ACC112 (cell line): ENCODE results near the gene DLGAP4.

ENCODE experiments used
- H2AFZ ChIP-seq: fragments of 200-600 bp; sonication (generic); one replicate; pipeline ENCODE4 v1.6.0; 2017; ENCODE audit warnings: antibody characterized with exemption, low read length; ENCODE audit not compliant: unreplicated experiment
- H3K27ac ChIP-seq: fragments of 200-600 bp; sonication (generic); 2 replicates; pipeline ENCODE4 v1.5.1; 2014; ENCODE audit warnings: low read depth, mild to moderate bottlenecking, antibody characterized with exemption, low read length, moderate library complexity
- H3K27me3 ChIP-seq: fragments of 200-600 bp; sonication (generic); 2 replicates; pipeline ENCODE4 v1.6.1; 2014; ENCODE audit warnings: mild to moderate bottlenecking, antibody characterized with exemption, low read length, moderate library complexity, mixed read lengths; ENCODE audit not compliant: insufficient read depth
- H3K36me3 ChIP-seq: fragments of 200-600 bp; sonication (generic); 2 replicates; pipeline ENCODE4 v1.6.1; 2016; ENCODE audit warnings: mild to moderate bottlenecking, antibody characterized with exemption, low read length, moderate library complexity, mixed read lengths; ENCODE audit not compliant: insufficient read depth
- H3K4me1 ChIP-seq: fragments of 200-600 bp; sonication (generic); one replicate; pipeline ENCODE4 v1.6.1; 2016; ENCODE audit warnings: low read length, mixed read lengths; ENCODE audit not compliant: insufficient read depth, unreplicated experiment, control insufficient read depth
- H3K4me3 ChIP-seq: fragments of 200-600 bp; sonication (generic); 2 replicates; pipeline ENCODE4 v1.5.1; 2014; ENCODE audit warnings: mild to moderate bottlenecking, low read depth, low read length
- H3K79me2 ChIP-seq: fragments of 200-600 bp; sonication (generic); one replicate; pipeline ENCODE4 v1.6.0; 2016; ENCODE audit warnings: low read length; ENCODE audit not compliant: control insufficient read depth, unreplicated experiment, insufficient read depth

Gene DLGAP4

DNA sequence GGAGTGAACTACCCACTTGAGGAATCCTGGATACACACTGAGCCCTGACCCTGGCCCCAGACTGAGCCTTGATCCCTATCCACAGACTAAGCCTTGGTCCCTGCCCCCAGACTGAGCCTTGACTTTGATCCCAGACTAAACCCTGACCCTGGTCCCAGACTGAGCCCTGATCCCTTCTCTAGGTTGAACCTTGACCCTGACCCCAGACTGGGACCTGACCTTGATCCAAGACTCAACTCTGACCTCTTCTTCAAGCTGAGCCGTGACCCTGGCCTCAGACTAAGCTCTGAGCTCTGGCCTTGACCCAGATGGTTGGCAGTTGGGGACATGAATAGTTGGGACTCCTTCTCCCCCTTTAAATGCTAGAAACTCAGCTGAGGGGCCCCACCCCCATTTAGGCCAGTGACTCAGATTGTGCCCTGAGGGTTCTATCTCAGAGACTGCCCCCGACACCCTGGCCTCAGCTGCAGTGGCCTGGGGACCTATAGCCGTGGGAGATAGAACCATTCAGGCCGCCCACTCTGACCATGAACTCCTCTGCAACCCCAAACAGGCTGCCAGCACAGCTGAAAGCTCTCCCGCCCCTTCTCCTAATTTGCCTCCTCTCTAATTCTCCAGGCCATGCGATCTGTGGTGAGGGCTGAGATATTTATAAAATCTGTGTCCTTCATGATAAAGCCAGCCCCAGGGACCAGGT lies 84.7 kb downstream of the DLGAP4 start:
- Histone ChIP-seq H3K4me3 (no peak overlapping the region), H3K27ac (no peak overlapping the region), H3K4me1 (no peaks in the 10 kb centered on the region), H3K79me2 (no peaks in the 10 kb centered on the region), H2AFZ (no peak overlapping the region), H3K36me3 (no peaks in the 10 kb centered on the region), H3K27me3 (peaks cover 67% of the 10 kb centered on the region)

GRCh38 chr20:36391456-36391855 lies 85.3 kb downstream of the DLGAP4 start:
- H2AFZ ChIP-seq = no peak overlapping the region
- H3K4me3 ChIP-seq = no peak overlapping the region
- H3K27me3 ChIP-seq = peaks cover 61% of the 10 kb centered on the region
- H3K4me1 ChIP-seq = no peaks in the 10 kb centered on the region
- no peaks in the 10 kb centered on the region for H3K79me2 ChIP-seq
- H3K36me3 ChIP-seq = no peaks in the 10 kb centered on the region
- H3K27ac ChIP-seq = no peak overlapping the region

DNA sequence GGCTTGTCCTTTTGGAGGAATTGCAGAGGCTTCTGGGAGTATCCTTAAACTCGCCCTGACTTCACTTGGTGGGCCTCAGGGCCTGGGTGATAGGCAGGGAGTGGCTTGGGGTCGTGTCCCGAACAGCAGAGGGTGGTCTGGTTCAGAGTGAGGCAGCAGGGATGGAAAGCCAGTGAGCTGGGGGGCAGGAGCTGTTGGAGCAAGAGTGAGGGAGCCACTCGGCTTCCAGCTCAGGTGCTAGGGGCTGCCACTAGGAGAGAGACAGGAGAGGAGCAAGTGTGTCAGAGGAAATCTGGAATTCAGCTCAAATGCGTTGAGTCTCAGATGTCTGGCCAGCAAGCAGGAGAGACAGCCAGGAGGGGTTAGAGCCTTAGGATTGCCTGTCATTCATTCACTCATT lies 85.8 kb downstream of the DLGAP4 start:
- H3K36me3 ChIP-seq = no peaks in the 10 kb centered on the region
- peaks cover 57% of the 10 kb centered on the region for H3K27me3 ChIP-seq
- no peaks in the 10 kb centered on the region for H3K79me2 ChIP-seq
- H3K27ac ChIP-seq = no peak overlapping the region
- no peak overlapping the region for H3K4me3 ChIP-seq
- H3K4me1 ChIP-seq = no peaks in the 10 kb centered on the region
- H2AFZ ChIP-seq = no peak overlapping the region

DNA sequence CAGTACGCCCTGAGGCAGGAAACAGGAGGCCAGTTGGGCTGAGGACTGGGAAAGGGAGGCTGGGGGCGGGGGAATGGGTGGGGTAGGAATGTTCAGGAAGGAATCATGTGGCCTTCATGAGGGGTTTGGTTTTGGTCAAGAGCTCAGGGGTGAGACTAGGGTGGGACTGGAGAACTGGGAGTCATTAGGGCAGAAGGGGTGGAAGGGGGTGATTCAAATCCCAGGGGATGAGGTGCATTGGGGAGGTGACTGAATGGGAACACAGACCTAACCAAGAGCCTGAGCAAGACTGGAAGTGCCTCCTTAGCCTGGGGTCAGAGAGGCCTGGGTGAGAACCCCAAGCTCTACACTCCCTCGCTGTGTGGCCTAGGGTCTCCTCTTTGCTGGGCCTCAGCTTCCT lies 86.8 kb downstream of the DLGAP4 start:
- Histone ChIP-seq H3K4me3 (no peak overlapping the region), H3K27me3 (peaks cover 53% of the 10 kb centered on the region), H3K36me3 (no peaks in the 10 kb centered on the region), H3K27ac (no peak overlapping the region), H3K4me1 (no peaks in the 10 kb centered on the region), H2AFZ (no peak overlapping the region), H3K79me2 (no peaks in the 10 kb centered on the region)

DNA sequence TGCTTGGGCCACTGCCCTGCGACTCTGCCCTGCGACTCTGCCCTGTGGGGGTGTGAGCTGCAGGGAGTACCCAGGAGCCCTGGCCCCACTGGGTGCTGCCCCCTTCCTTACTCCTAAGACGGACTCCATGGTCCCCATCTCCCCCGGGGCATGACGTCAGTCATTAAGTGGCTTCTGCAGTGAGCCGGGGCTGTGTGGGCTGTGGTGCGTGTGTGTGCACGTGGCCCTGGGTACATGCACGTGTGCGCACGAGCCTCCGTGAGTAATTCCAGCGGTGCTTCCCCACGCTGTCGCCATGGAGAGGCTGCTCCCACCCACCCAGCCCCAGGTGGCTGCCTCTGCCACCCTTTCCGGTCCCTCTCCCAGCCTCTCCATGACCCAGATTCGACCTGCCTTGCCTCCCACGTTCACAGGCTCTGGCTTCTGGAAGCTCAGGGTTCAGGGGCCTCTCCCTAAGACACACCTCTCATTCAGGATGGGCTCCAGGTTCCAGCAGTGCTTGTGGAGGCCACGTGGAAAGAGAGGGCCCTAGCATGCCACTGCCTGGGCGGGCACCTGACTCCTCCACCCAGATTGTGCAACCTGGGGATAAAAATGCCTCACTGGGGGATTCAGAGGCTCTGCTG lies 88.3 kb downstream of the DLGAP4 start:
- no peak overlapping the region for H3K4me3 ChIP-seq
- no peak overlapping the region for H3K27ac ChIP-seq
- H3K79me2 ChIP-seq = no peaks in the 10 kb centered on the region
- no peaks in the 10 kb centered on the region for H3K36me3 ChIP-seq
- no peak overlapping the region for H2AFZ ChIP-seq
- peaks cover 49% of the 10 kb centered on the region for H3K27me3 ChIP-seq
- H3K4me1 ChIP-seq = no peaks in the 10 kb centered on the region

DNA sequence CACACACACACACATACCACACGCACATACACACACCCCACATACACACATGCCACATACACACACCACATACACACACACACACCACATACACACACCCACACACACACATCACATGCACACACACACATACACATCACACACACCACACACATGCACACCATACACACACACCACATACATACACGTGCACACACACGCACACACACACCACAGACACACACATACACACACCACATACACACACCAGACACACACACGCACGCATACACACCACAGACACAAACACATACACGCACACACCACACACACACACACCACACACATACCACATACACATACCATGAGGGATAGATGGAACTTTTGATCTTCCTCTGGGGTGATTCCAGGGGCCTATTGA lies 90.2 kb downstream of the DLGAP4 start:
- Histone ChIP-seq H3K27me3 (peaks cover 57% of the 10 kb centered on the region), H2AFZ (no peak overlapping the region), H3K79me2 (no peaks in the 10 kb centered on the region), H3K4me1 (no peaks in the 10 kb centered on the region), H3K27ac (no peak overlapping the region), H3K36me3 (no peaks in the 10 kb centered on the region), H3K4me3 (no peak overlapping the region)

- H2AFZ ChIP-seq = no peak overlapping the region
- no peak overlapping the region for H3K27ac ChIP-seq
- no peaks in the 10 kb centered on the region for H3K79me2 ChIP-seq
- no peaks in the 10 kb centered on the region for H3K4me1 ChIP-seq
- H3K36me3 ChIP-seq = no peaks in the 10 kb centered on the region
- H3K4me3 ChIP-seq = no peak overlapping the region
- peaks cover 57% of the 10 kb centered on the region for H3K27me3 ChIP-seq
Measured at GRCh38 chr20:36396847-36397630, 90.9 kb downstream of the DLGAP4 start.

DNA sequence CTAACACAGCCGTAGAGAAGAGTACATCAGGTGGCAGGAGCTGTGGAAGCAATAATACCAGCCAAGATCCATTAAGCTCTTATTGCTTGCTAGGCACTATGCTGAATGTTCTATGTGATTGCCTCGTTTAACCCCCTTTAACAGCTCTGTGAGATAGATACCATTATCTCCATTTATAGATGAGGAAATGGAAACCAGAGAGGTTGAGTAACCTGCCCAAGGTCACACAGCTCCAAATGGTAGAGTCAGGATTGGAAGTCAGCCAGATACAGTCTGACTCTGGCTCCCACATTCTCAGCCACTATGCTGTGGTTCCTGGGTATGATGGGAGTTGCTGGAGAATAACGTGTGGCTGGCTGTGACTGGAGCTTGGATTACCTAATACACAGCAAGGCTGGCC lies 92.4 kb downstream of the DLGAP4 start:
- Histone ChIP-seq H3K36me3 (no peaks in the 10 kb centered on the region), H3K4me1 (no peaks in the 10 kb centered on the region), H2AFZ (no peak overlapping the region), H3K4me3 (no peak overlapping the region), H3K27me3 (peaks cover 63% of the 10 kb centered on the region), H3K79me2 (no peaks in the 10 kb centered on the region), H3K27ac (no peak overlapping the region)

DNA sequence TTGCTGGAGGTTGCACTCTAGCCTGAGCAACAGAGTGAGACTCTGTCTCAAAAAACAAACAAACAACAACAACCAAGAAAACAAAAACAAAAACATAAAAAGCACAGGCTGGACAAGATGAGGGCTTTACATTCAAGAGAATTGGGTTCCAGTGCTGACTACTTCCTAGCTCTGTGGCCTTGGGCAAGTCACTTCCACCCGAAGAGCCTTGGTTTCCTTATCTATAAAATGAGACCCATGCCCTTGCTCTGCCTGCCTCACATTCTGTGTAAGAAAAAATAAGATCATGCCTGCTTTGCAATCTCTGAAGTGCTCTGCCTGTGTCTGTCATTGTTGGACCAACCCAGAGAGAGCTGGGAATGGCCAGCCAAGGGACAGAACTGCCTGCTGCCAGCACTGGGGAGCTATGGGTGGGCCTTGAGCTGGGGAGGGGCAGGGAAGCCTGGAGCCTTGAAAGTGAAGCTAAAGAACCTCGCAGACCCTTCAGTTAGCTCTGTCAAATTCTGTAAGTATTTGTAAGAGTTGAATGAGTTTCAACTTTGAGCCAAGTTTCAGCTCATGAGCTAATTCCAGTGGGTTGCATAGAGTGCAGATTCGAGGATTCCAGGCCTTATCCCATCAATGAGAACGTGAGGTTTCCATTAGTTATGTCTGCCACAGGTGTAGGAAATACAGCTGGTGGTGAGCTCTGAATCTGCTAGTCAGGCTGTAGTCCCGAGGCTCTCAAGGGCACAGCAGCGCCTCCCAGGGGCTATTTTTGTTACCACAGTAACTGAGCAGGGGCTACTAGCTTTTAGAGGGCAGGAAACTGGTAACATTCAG lies 93.2 kb downstream of the DLGAP4 start:
- Histone ChIP-seq H3K36me3 (no peaks in the 10 kb centered on the region), H3K4me3 (no peak overlapping the region), H2AFZ (no peak overlapping the region), H3K27me3 (peaks cover 71% of the 10 kb centered on the region), H3K79me2 (no peaks in the 10 kb centered on the region), H3K27ac (no peak overlapping the region), H3K4me1 (no peaks in the 10 kb centered on the region)

DNA sequence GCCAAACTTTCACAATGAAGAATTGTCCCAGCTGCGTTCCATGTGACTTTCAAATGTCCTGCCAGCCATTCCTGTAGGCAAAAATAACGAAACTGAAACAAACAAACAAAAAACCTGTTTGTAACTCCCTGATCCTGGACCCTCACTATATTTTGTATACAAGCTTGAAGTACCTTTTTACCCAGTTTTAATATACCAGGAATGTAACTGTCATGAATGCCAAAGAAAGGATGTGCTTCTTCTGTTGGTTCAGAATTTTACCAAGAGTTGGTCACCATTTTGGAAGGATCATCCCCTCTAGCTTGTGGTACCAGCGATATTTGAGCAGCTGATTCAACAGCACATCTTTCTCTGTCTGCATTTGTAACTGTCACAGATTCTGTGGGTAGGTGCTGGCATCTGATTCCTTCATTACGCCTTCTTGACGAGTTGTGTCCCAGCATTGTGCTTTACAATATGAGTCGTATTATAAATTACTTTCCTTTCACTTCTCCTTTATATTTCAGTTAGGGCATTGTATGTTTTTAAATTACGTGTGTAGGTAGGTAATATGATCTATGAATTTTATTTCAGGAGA lies 93.9 kb downstream of the DLGAP4 start:
- H3K27ac ChIP-seq = no peak overlapping the region
- H3K4me3 ChIP-seq = peak overlapping the region; percentile 11; the same call in 1 of the 2 replicates
- H3K4me1 ChIP-seq = no peaks in the 10 kb centered on the region
- no peaks in the 10 kb centered on the region for H3K79me2 ChIP-seq
- H3K36me3 ChIP-seq = no peaks in the 10 kb centered on the region
- H2AFZ ChIP-seq = no peak overlapping the region
- H3K27me3 ChIP-seq = peaks cover 68% of the 10 kb centered on the region
